GM23248 (cell line): ENCODE measurements around the gene PVR. TPM values are rescaled to one million over a fixed set of nuclear protein-coding genes. Genes with fewer than 3 reads are reported as not detected.

Source experiments
- DNase-seq: peaks from one replicate; pipeline ENCODE4 v3.0.0-alpha.2; 2015
- H2AFZ ChIP-seq: fragments of 200-600 bp; sonication (generic); 2 replicates; pipeline ENCODE4 v1.6.1; 2016; ENCODE audit warnings: antibody characterized with exemption
- H3F3A ChIP-seq: fragments of 200-600 bp; sonication (generic); 2 replicates; pipeline ENCODE4 v1.6.1; 2016; ENCODE audit warnings: mild to moderate bottlenecking, antibody characterized with exemption, mixed run types; ENCODE audit not compliant: insufficient read depth
- H3K27ac ChIP-seq: fragments of 200-600 bp; sonication (generic); 2 replicates; pipeline ENCODE4 v1.5.1; 2016; ENCODE audit warnings: mild to moderate bottlenecking
- H3K27me3 ChIP-seq: fragments of 200-600 bp; sonication (generic); replicated peaks from 2 replicates; pipeline ENCODE4 v1.6.1; 2016; ENCODE audit warnings: mild to moderate bottlenecking; ENCODE audit not compliant: insufficient read depth
- H3K36me3 ChIP-seq: fragments of 200-600 bp; sonication (generic); 2 replicates; pipeline ENCODE4 v1.6.1; 2016; ENCODE audit warnings: low read depth, mild to moderate bottlenecking
- H3K4me1 ChIP-seq: fragments of 200-600 bp; sonication (generic); 2 replicates; pipeline ENCODE4 v1.6.1; 2016; ENCODE audit warnings: mild to moderate bottlenecking; ENCODE audit not compliant: insufficient read depth
- H3K4me2 ChIP-seq: fragments of 200-600 bp; sonication (generic); one replicate; pipeline ENCODE4 v1.6.1; 2016; ENCODE audit warnings: mild to moderate bottlenecking; ENCODE audit not compliant: unreplicated experiment
- H3K4me3 ChIP-seq: fragments of 200-600 bp; sonication (generic); 2 replicates; pipeline ENCODE4 v1.5.1; 2016; ENCODE audit warnings: mild to moderate bottlenecking
- H3K79me2 ChIP-seq: fragments of 200-600 bp; sonication (generic); 2 replicates; pipeline ENCODE4 v1.6.1; 2016; ENCODE audit warnings: mild to moderate bottlenecking; ENCODE audit not compliant: insufficient read depth
- H3K9ac ChIP-seq: fragments of 200-600 bp; sonication (generic); 2 replicates; pipeline ENCODE4 v1.6.1; 2016; ENCODE audit warnings: mild to moderate bottlenecking
- H3K9me2 ChIP-seq: fragments of 200-600 bp; sonication (generic); 2 replicates; pipeline ENCODE4 v1.6.1; 2016; ENCODE audit warnings: mixed run types, mild to moderate bottlenecking, moderate library complexity; ENCODE audit not compliant: insufficient read depth
- H3K9me3 ChIP-seq: fragments of 200-600 bp; sonication (generic); one replicate; pipeline ENCODE4 v1.6.1; 2017; ENCODE audit warnings: low read depth
- H4K20me1 ChIP-seq: fragments of 200-600 bp; sonication (generic); 2 replicates; pipeline ENCODE4 v1.6.0; 2016; ENCODE audit not compliant: insufficient read depth
- EZH2 ChIP-seq: fragments of 200-600 bp; sonication (generic); IDR thresholded peaks from 2 replicates; pipeline ENCODE4 v1.6.1; 2018; ENCODE audit warnings: antibody characterized with exemption, mild to moderate bottlenecking; ENCODE audit not compliant: insufficient read depth, poor library complexity, severe bottlenecking
- EZH2phosphoT487 ChIP-seq: fragments of 200-600 bp; sonication (generic); IDR thresholded peaks from 2 replicates; pipeline ENCODE4 v1.6.1; 2018; ENCODE audit warnings: antibody characterized with exemption, moderate library complexity, mild to moderate bottlenecking, low read depth; ENCODE audit not compliant: insufficient read depth
- WGBS, 2 experiments: methylation state at CpG; one replicate each; pipeline ENCODE4 v1.1.6; 2015 to 2017; ENCODE audit warnings: low lambda C conversion rate in 2 of 2, low coverage in 1 of 2; ENCODE audit errors: missing lambda C conversion rate in 2 of 2; 5-methylcytosine and 5-hydroxymethylcytosine counted together
- in situ Hi-C: fragments of 300-500 bp; cut with MboI; formaldehyde crosslinking; loops from 2 replicates; pipeline ENCODE4 v1.15.0; 2020
- polyA plus RNA-seq: library from polyadenylated mRNA; unstranded; fragments of >200 nt; fragmentation: Nextera tagmentation; extraction: Ambion mirVana; gene quantifications from 2 replicates; pipeline ENCODE4 v1.2.1, GENCODE V29; 2016
- total RNA-seq: library from RNA; depleted of rRNA; stranded (reverse); fragments of >200 nt; shearing (Covaris generic); gene quantifications from 2 replicates; pipeline ENCODE4 v1.2.3, GENCODE V29; 2014

The PVR gene
- total and polyA plus RNA-seq, 2 experiments from 2014 or later, result 58.8 to 148 TPM

DNA sequence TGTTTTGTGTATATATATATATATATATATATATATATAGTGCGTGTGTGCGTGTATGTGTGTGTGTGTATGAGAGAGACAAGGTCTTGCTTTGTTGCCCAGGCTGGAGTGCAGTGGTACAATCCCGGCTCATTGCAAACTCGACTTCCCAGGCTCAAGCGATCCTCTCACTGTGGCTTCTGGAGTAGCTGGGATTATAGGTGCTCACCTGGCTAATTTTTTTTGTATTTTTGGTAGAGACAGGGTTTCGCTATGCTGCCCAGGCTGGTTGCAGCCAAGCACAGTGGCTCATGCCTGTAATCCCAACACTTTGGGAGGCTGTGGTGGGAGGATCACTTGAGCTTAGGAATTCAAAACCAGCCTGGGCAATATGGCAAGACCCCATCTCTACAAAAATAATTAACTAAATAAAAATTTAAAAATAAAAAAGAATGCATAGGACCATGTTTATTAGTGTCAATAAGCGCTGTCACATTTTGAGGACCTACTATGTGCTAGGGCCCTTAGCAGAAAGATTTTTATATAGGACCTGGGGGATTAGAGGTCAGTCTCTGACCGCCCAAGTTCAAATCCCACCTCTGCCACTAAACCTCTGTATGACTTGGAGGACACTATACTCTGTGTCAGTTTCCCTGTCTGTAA is 1.8 kb downstream of the PVR start:
- Histone ChIP-seq H3K79me2 (peaks cover 59% of the 10 kb centered on the region), H3K9ac (no peak overlapping the region)
- 96% methylated on average over 8 of the region's 8 CpGs for WGBS, 2 experiments

DNA sequence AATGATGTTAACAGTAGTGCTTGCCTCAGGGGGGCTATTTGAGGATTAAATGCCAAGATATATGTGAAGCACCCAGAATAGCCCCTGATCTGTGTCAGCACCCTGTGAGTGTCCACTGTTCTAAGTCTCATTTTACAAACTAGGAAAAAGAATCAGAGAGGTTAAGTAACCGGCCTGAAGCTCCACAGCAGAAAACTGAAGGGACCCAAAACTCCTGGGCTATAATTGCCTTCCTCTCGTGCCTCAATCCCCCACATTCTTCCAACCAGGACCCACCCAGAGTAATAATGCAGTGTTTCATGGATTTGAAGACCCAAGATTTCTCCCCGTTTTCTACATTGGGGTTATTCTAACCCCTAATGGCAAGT is 2.3 kb downstream of the PVR start:
- in situ Hi-C loops, result no loop called here
- TF ChIP-seq EZH2, result no peak
- no peak for TF ChIP-seq EZH2phosphoT487

More for the DNA sequence above, 1.8 kb downstream of the PVR start:
- H4K20me1 ChIP-seq, result no peaks in the 10 kb centered on the region
- peaks cover 28% of the 10 kb centered on the region for H3K4me1 ChIP-seq
- peak overlapping the region; percentile 45 for H3K4me2 ChIP-seq
- H3F3A ChIP-seq, result peaks cover 15% of the 10 kb centered on the region
- TF ChIP-seq EZH2, result no peak
- TF ChIP-seq EZH2phosphoT487, result no peak
- in situ Hi-C loops, result no loop called here
- peak; percentile 22 for DNase-seq
- H3K4me3 ChIP-seq, result peak overlapping the region; percentile 49
- no peaks in the 10 kb centered on the region for H3K9me3 ChIP-seq
- no peak overlapping the region for H2AFZ ChIP-seq
- no peaks in the 10 kb centered on the region for H3K9me2 ChIP-seq
- no peak overlapping the region for H3K27ac ChIP-seq
- no peaks in the 10 kb centered on the region for H3K27me3 ChIP-seq
- H3K36me3 ChIP-seq, result peaks cover 7% of the 10 kb centered on the region; the same call in 1 of the 2 replicates

DNA sequence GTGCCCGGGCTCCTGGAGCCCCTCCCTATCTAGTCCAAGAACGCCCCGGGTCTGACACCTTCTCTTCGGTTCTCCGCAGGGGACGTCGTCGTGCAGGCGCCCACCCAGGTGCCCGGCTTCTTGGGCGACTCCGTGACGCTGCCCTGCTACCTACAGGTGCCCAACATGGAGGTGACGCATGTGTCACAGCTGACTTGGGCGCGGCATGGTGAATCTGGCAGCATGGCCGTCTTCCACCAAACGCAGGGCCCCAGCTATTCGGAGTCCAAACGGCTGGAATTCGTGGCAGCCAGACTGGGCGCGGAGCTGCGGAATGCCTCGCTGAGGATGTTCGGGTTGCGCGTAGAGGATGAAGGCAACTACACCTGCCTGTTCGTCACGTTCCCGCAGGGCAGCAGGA is 3.4 kb downstream of the PVR start:
- H3K27me3 ChIP-seq, result no peaks in the 10 kb centered on the region
- H3K9ac ChIP-seq, result no peak overlapping the region
- TF ChIP-seq EZH2 (no peak), EZH2phosphoT487 (no peak)
- 85 to 89% methylated on average over 30 to 31 of the region's 31 CpGs for WGBS, 2 experiments
- H3K27ac ChIP-seq, result no peak overlapping the region
- H3K4me1 ChIP-seq, result peaks cover 20% of the 10 kb centered on the region
- H3K36me3 ChIP-seq, result peaks cover 21% of the 10 kb centered on the region; the same call in 1 of the 2 replicates
- H3K4me3 ChIP-seq, result no peak overlapping the region
- no peaks in the 10 kb centered on the region for H3K9me2 ChIP-seq
- no peaks in the 10 kb centered on the region for H4K20me1 ChIP-seq
- H3K9me3 ChIP-seq, result no peaks in the 10 kb centered on the region
- peaks cover 9% of the 10 kb centered on the region for H3F3A ChIP-seq
- in situ Hi-C loops, result no loop called here
- DNase-seq, result no peak
- no peak overlapping the region for H2AFZ ChIP-seq
- no peak overlapping the region for H3K4me2 ChIP-seq
- H3K79me2 ChIP-seq, result peaks cover 73% of the 10 kb centered on the region

More for the DNA sequence above, 2.3 kb downstream of the PVR start:
- Histone ChIP-seq H3K79me2 (peaks cover 62% of the 10 kb centered on the region), H2AFZ (no peak overlapping the region), H3F3A (peaks cover 12% of the 10 kb centered on the region), H3K4me2 (peak overlapping the region; percentile 45), H3K27me3 (no peaks in the 10 kb centered on the region), H3K27ac (no peak overlapping the region), H3K9me2 (no peaks in the 10 kb centered on the region), H3K9me3 (no peaks in the 10 kb centered on the region), H4K20me1 (no peaks in the 10 kb centered on the region), H3K9ac (no peak overlapping the region), H3K4me3 (peak overlapping the region; percentile 49), H3K36me3 (peaks cover 12% of the 10 kb centered on the region; the same call in 1 of the 2 replicates), H3K4me1 (peaks cover 23% of the 10 kb centered on the region)
- WGBS, 2 experiments, result 83 to 85% methylated on average over 3 of the region's 3 CpGs
- no peak for DNase-seq

DNA sequence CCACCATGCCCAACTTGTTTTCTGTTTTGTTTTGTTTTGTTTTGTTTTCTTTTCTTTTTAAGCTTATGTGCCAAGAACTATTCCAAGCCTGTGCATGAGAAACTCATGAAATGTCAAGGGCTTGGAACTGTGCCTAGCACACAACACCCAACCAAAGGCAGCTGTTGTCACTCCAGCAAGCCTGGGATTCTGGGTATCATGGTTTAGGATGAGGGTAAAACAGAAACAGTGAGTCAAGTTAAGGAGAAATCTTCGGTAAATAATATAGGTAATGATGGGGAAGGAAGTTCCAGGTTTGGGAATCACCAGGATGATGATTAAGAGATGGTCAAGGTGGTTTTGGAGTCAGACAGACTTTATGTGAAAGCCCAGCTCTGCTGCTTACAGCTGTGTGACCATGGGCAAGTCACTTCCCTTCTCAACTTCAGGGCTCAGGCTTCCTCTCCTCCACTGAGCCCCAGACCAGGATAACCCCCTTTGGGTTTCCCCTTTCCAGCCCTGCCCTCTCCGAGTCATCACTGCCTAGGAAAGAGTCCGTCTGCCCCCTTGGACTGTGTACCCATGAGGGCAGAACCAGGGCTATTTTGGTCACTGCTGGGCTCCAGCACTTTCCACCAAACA is 5.0 kb downstream of the PVR start:
- no peak overlapping the region for H3K4me3 ChIP-seq
- DNase-seq, result peak; percentile 71
- in situ Hi-C loops, result no loop called here
- H3K9ac ChIP-seq, result no peak overlapping the region
- TF ChIP-seq EZH2, result no peak
- no peak for TF ChIP-seq EZH2phosphoT487
- H3F3A ChIP-seq, result peaks cover 9% of the 10 kb centered on the region
- H3K36me3 ChIP-seq, result peaks cover 36% of the 10 kb centered on the region
- WGBS, 2 experiments, result 55 to 61% methylated on average over 3 of the region's 3 CpGs
- no peak overlapping the region for H3K4me2 ChIP-seq
- peaks cover 17% of the 10 kb centered on the region for H3K4me1 ChIP-seq
- no peak overlapping the region for H2AFZ ChIP-seq
- H3K9me2 ChIP-seq, result no peaks in the 10 kb centered on the region
- H3K27ac ChIP-seq, result peak overlapping the region; percentile 38
- peaks cover 85% of the 10 kb centered on the region for H3K79me2 ChIP-seq
- no peaks in the 10 kb centered on the region for H3K27me3 ChIP-seq
- H4K20me1 ChIP-seq, result no peaks in the 10 kb centered on the region
- no peaks in the 10 kb centered on the region for H3K9me3 ChIP-seq
